ENCODE measurements around the gene SUCO. TPM values are rescaled to one million over a fixed set of nuclear protein-coding genes. Genes with fewer than 3 reads are reported as not detected.
A peak's percentile ranks its signal among the peaks of the same experiment; 100 is the strongest.
"Not testable (repeated sequence)": the region's sequence is repeated elsewhere in the genome, so short reads cannot be mapped to it uniquely, and the experiment has no call there.

SUCO gene
- total RNA-seq, 1 donor from 2014 or later = 17.1 TPM

DNA sequence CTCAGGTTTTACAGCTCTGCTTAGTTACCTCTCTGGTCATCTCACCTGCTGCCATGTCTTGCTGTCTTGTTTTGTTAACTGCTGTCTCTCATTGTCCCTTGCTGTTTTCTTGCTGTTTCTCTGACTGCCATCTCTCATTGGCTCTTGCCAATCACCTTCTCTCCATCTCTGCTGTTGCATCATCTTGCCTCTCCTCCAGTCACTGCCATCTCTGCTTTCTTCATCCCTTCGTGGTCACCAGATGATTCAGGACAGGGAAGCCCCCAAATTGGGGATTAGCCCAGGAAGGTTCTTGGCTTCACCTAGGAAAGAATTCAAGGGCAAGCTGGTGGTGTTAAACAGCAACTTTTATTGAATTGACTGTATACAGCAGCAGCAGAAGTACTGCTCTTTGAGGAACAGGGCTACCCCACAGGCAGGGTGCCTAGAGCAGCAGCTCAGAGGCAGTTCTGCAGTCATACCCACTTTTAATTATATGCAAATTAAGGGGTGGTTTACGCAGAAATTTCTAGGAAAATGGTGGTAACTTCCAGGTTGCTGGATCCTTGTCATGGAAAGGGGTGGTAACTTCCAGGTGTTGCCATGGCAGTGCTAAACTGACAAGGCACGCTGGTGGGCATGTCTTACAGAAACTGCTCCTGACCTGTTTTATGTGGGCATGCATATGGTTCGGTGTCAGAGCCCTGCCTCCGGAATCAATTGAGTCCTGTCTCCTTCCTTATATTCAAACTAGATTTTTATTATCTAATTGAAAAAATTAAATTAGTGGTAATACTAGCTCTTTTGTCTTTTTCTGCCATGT is 33.4 kb downstream of the SUCO start:
- no peak for DNase-seq (ENCODE audit: low read depth, low spot score)

DNA sequence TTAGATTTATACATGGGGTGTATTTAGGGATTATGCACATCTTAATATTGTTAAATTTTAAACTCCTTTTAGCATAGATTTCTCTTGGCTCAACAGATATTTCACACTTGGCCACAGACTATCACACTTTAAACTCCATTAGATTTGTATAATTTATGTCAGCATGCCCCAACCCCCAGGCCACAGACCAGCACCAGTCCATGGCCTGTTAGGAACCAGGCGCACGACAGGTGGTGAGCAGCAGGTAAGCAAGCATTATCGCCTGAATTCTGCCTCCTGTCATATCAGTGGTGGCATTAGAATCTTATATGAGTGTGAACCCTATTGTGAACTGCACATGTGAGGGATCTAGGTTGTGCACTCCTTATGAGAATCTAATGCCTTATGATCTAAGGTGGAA is 34.8 kb downstream of the SUCO start:
- no peak for DNase-seq (ENCODE audit: low read depth, low spot score)

DNA sequence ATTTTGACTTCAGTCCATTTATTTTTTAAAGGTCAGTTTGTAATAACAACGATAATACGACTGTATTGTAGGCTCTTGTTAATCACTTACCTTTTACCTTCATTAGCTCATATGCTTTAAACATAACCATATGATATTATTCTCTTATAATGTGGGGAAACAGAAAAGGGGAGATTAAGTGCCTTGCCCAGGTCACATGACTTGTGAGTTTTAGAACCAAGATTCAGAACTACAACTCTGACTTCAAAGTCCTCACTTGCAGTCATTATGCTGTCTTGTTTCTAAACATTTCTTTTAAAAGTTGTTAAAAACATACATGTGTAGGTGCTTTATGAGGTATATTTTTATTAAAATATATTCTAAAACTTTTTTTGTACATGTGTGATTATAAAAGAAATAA is 41.1 kb downstream of the SUCO start:
- DNase-seq (ENCODE audit: low read depth, low spot score) = no peak

DNA sequence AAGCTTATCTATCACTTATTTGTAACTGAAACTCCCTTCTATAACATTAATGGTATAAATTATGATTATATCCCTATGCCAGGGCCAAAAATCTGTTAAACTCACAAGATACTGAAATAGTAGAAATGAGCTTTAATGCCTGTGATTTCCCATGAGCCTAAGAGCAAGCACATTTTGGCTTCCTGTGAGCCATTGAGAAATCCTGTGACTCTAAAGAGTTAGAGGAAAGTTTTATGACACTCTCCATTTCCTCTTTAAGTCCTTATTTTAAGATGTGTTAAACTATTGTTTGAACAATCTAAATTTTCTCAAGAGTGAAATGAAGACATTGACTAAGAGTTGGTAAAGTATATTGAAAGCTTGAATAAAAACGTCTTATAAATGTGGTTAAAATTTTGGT is 45.6 kb downstream of the SUCO start:
- DNase-seq (ENCODE audit: low read depth, low spot score) = no peak

DNA sequence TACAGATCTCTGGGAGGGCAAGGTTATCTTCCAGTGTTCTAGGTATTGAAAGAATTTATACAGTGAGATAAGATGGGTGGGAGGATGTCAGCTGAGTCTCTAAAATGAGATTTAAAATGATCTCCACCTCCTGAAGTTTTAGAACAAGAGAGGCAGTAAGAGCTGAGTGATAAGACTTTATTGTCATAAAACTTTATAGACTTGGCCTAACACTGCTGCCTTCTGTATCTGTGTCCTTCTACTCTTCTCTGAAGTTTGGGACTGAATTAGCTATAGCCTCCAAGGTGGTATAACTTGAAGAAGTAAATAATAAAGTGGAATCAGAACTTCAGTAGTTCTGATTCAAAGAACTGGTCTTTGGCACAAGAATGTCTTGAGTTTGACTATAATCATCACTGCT is 48.3 kb downstream of the SUCO start:
- DNase-seq (ENCODE audit: low read depth, low spot score) = no peak

DNA sequence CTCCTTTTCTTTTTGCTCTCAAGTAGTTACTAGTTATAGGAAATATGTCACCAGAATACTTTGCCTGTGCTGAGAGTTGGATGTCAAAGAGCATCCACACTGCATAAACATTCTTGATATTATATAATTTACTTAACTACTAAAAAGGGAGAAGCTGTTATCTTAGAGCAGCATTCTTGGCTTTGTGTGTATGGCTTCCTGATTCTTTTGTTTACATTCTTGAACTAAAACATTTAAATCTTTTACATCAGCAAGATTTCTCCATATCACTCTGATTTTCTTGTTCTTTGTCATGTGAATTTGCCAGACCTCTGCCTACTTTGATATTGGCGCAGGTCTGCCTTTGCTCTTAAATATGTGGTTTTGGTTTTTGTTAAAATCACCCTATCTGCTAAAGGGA is 48.8 kb downstream of the SUCO start:
- DNase-seq (ENCODE audit: low read depth, low spot score) = peak; percentile 51

DNA sequence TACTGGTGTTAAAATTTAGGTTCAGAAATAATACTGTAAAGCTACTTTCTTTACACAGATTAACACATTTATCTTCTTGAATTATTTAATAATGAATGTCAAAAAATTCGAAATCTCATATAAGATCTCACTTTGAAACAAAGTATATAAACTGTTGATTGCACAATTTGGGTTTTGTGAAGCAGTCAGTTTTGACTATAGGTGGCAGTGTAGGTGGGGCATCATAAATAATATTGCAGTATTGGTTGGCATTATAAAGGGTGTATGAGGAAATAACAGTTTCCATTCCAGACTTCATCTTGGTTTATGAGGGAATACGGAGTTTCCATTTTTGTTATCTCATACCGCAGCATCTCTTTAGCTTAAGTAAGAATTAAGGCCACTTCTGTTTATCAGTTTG is 49.9 kb downstream of the SUCO start:
- no peak for DNase-seq (ENCODE audit: low read depth, low spot score)

DNA sequence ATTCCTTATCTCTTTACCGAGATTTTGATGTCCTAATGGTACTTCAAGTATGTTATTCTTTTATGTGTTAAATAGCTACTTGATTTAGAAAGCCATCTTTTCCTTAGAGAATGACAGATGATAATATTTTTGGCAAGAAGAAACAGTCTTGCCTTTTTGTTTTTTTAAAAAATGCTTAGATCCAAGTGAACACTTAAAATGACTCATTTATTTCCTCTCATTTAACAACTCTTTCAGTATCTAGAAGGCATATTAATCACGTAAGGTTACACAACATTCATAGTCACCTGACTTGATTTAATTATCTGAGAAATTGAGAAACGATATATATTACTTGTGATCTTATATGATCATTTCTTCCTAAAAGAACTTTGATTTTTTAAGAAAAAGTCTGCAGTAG is 52.4 kb downstream of the SUCO start:
- DNase-seq (ENCODE audit: low read depth, low spot score) = peak; percentile 19

DNA sequence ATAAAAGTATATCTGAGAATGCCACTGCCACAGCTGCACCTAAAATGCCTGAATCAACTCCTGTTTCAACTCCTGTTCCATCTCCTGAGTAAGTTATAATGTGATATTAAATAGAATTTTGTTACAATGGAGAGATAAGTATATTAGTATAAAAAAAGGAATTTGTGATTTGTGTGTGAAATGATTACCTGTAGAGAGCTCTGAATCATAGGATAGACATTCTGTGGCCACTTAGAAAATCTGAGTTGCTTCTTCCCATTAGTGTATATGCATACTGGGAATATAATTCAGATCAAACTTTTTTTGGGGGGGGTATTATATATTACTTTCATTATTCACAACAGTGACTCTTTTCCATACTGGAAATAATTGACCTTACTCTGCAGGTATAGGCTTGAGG is 52.9 kb downstream of the SUCO start:
- DNase-seq (ENCODE audit: low read depth, low spot score) = no peak

DNA sequence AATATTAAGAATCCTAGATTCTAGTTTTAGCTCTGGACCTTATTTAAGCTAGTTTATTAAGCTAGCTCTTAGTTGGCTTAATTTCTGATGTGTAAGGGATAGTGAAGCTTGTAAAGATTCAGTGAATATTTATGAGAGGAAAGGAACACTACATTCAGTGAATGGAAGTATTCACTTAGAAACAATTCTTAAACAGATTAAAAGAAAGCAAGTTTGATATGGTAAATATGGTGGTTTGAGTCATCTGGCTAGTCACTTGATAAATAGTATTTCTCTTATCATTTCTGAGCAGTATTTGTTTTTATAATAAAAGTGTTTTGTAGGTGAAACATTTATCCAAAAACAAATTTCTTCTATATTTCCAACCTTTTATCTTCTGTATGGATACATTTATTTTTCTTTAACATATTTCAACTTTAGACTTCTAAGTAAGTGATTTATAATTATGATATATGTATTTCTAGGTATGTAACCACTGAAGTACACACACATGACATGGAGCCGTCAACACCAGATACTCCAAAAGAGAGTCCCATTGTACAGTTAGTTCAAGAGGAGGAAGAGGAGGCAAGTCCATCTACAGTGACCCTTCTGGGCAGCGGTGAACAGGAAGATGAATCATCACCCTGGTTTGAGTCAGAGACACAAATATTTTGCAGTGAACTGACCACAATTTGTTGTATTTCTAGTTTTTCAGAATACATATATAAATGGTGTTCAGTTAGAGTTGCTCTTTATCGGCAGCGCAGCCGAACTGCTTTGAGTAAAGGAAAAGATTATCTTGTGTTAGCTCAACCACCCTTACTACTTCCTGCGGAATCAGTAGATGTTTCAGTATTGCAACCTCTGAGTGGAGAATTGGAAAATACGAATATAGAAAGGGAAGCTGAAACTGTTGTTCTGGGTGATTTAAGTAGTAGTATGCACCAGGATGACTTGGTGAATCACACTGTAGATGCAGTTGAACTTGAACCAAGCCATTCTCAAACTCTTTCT is 55.6 kb downstream of the SUCO start:
- DNase-seq (ENCODE audit: low read depth, low spot score) = peak; percentile 68

DNA sequence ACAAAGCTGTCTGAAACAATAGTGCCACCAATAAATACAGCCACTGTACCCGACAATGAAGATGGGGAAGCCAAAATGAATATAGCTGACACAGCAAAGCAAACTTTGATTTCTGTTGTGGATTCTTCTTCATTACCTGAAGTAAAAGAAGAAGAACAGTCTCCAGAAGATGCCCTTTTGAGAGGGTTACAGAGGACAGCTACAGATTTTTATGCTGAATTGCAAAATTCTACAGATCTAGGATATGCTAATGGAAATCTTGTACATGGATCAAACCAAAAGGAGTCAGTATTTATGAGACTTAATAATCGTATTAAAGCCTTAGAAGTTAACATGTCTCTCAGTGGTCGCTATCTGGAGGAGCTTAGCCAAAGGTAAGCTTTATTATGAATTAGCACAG is 56.6 kb downstream of the SUCO start:
- DNase-seq (ENCODE audit: low read depth, low spot score) = no peak

DNA sequence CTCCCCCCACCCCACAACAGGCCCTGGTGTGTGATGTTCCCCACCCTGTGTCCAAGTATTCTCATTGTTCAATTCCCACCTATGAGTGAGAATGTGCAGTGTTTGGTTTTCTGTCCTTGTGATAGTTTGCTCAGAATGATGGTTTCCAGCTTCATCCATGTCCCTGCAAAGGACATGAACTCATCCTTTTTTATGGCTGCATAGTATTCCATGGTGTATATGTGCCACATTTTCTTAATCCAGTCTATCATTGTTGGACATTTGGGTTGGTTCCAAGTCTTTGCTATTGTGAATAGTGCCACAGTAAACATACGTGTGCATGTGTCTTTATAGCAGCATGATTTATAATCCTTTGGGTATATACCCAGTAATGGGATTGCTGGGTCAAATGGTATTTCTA is 58.5 kb downstream of the SUCO start:
- DNase-seq (ENCODE audit: low read depth, low spot score) = not testable (repeated sequence)

DNA sequence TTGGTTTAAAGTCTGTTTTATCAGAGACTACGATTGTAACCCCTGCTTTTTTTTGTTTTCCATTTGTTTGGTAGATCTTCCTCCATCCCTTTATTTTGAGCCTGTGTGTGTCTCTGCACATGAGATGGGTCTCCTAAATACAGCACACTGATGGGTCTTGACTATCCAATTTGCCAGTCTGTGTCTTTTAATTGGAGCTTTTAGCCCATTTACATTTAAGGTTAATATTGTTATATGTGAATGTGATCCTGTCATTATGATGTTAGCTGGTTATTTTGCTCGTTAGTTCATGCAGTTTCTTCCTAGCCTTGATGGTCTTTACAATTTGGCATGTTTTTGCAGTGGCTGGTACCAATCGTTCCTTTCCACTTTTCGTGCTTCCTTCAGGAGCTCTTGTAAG is 62.1 kb downstream of the SUCO start:
- not testable (repeated sequence) for DNase-seq (ENCODE audit: low read depth, low spot score)

DNA sequence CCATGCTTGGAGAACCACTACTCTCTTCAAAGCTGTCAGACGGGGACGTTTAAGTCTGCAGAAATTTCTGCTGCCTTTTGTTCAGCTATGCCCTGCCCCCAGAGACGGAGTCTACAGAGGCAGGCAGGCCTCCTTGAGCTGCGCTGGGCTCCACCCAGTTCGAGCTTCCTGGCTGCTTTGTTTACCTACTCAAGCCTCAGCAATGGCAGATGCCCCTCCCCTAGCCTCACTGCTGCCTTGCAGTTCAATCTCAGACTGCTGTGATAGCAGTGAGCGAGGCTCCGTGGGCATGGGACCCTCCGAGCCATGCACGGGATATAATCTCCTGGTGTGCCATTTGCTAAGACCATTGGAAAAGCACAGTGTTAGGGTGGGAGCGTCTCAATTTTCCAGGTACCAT is 63.8 kb downstream of the SUCO start:
- not testable (repeated sequence) for DNase-seq (ENCODE audit: low read depth, low spot score)

DNA sequence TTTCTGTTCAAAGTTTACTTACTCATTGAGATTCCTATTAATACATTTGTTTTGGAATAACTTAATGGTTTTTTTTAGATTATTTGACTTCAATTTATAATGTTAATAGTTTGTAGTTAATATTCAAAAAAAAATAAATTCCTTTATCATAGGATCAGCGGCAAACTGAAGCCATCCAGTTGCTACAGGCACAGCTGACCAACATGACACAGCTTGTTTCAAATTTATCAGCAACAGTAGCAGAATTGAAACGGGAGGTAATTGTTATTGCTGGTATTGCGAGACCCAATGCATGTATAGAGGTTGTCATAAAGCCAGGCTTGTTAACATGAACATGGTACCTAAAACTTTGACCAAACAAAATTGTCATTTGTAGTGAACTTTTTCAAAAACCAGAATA is 67.0 kb downstream of the SUCO start:
- DNase-seq (ENCODE audit: low read depth, low spot score) = no peak

DNA sequence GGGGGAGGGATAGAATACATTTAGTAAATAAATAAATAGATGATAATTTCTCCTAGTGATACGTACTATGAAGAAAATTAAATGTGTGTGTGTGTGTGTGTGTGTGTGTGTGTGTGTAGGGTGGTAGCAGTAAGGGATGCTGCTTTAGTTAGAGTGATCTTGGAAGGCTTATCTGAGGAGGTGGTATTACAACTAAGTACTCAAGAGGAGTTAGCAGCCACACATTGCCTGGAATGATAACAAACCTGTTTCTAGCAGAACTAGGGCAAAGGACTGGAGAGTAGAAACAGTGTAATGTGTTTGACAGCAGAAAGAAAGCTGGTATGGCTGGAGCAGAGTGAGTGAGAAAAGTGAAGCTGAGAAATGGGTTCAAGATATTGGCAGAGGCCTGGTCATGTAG is 67.7 kb downstream of the SUCO start:
- no peak for DNase-seq (ENCODE audit: low read depth, low spot score)

DNA sequence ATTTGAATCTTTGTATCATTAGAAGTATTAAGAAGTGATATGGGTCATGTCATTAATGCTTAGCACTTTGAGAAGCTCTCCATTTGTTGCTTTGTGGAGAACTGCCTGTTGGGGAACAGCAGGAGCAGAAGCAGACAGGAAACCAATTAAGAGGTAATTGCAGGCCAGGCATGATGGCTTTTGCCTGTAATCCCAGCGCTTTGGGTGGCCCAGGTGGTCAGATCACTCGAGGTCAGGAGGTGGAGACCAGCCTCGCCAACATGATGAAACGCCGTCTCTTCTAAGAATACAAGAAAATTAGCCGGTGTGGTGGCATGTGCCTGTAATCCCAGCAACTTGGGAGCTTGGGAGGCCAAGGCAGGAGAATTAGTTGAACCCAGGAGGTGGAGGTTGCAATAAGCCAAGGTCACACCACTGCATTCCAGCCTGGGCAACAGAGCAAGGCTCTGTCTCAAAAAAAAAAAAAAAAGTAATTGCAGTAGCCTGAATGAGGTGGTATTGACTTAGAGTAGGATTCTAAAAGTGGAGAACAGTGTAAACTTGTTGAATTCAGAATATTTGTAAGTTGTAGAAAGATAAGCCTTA is 68.2 kb downstream of the SUCO start:
- DNase-seq (ENCODE audit: low read depth, low spot score) = no peak

DNA sequence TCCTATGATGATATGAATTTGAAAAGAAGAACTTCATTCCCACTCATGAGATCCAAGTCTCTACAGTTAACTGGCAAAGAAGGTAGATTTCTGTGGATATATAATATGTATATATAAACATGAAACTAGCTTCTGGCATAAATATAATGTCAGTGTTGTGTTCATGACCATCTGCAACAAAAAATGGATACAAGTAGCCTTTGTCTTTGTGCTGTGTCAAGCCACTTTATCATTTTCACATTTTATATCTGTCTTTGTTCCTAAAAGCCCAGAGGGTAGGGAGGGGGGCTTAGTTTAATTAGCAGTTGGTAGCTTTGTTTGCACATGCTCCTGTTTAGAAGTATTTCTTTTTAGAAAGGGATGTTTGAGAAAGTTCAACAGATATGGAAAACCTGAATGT is 69.8 kb downstream of the SUCO start:
- no peak for DNase-seq (ENCODE audit: low read depth, low spot score)

DNA sequence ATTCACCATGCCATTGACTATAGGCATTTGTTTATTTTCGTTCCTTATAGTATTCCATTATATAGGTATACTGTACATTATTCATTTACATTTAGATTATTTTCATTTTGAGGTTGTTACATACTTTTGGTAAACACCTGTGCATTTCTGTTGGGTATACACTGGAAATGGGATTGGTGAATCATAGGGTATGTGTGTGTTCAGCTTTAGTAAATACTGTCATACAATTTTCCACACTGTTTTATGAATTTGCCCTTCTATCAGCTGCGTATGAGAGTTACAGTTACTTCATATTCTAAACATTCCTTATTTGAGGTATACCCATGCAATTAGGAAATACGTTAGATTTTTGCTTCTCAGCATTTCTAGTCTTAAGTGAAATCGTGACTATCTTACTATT is 70.9 kb downstream of the SUCO start:
- no peak for DNase-seq (ENCODE audit: low read depth, low spot score)

DNA sequence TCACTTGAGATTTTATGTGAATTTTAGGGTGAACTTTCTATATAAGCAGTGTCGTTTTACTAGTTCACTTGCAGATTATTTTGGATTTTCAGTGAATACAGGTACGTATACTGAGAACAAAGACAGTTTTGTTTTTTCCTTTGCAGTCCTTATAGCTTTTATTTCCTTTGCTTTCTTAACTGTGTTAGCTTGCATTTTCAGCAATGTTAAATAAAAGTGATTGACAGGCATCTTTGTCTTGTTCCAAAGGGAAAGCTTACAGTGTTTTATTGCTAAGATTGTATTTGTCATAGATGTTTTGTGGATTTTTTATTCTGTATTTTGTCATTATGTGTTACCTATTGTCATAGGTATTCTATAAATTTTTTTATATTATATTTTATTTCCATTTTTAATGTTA is 72.7 kb downstream of the SUCO start:
- DNase-seq (ENCODE audit: low read depth, low spot score) = no peak

DNA sequence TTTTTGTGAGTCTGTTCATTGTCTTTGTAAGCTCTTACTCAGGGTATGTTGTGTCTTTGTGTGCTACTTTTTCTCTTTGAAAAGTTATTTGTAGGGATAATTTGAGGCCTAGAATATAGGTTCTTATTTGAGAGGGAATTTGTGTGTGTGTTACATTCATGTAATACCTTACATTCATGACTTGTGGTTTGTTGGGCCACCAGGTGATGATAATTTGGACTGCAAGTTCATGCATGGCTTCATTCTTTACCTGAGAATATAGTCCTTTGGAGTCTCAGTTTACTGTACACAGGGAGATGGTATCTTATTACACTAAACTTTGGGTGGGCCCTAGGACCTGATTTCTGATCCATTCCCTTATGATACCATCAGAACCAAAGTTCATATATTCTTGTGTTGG is 74.2 kb downstream of the SUCO start:
- DNase-seq (ENCODE audit: low read depth, low spot score) = no peak

DNA sequence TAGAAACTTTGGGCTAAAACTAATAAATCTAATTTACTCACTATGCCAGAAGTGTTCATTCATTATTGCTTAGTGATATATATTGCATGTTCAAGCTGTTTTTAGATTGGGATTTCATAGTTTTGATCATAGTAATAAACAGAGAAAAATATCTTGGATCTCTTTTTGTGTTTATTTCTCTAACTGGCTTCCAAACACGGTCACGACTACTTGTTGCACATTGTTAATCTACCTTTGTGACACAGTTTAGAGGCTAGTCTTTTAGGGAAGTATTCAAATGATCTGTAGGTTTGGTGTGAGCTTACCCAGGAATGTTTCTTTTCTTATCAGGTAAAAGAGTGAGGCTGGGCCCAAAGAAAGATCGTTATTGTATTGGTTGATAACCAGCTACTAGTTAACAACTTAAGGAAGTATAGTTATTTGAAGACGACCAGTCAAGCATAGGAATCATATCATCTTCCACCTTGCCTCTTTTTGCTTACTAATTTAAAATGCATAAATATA is 75.2 kb downstream of the SUCO start:
- no peak for DNase-seq (ENCODE audit: low read depth, low spot score)
